Choroid plexus epithelial cell (primary cell): ENCODE results near the gene USP34.

ENCODE experiments used
- DNase-seq: peaks from one replicate; pipeline ENCODE4 v3.0.0-alpha.2; 2010; ENCODE audit warnings: low read depth
- H3K4me3 ChIP-seq: 2 replicates; pipeline ENCODE4 v1.5.1; 2011; ENCODE audit warnings: low read depth, mild to moderate bottlenecking, control low read depth, low read length, moderate library complexity
- CTCF ChIP-seq: conservative IDR thresholded peaks from 2 replicates; pipeline ENCODE4 v1.5.1; 2011; ENCODE audit warnings: low read depth, mild to moderate bottlenecking, control low read depth, inconsistent platforms, low read length, moderate library complexity

The USP34 gene

DNA sequence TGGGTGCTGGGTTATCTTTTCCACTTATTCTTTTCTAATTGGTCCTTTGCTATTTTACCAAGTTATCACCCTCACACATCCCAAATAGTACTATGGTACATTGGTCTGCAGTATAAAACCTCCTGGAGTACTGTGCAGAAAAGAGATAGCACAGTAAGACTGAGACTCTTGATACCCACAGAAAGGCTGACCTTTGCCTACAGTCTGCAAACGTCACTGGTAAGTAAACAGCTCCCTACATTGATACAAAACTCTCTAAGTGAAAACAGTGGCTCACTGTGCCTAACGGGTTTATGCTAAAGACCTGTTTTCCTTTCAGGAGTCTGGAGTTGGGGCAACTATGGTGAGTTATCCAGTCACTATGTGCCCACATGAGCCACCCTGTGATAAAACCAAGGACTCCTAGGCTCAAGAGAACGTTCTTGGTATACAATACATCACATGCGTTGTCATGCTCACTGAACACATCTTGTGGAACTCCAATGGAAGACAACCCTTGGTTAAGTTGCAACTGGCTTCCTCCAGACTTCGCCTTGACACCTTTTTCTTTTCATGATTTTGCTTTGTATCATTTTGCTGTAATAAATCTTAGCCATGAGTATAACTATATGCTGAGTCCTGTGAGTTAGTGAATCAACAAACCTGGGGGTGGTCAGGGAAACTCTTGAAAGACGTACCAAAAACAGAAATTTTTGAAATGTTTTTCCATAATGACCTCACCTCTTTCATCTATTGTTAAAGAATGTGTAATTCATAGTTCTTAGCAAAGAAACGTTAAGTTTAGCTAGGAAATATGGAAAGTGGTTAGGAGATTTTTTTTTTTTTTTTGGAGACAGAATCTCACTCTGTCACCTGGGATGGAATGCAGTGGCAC is 204.0 kb downstream of the USP34 start:
- H3K4me3 ChIP-seq: no peak overlapping the region
- no peak for TF ChIP-seq CTCF
- DNase-seq: no peak

- H3K4me3 ChIP-seq: no peak overlapping the region
- TF ChIP-seq CTCF: no peak
- no peak for DNase-seq
These were observed 207.1 kb downstream of the USP34 start for GRCh38 chr2:61263830-61264229.

- no peak overlapping the region for H3K4me3 ChIP-seq
- TF ChIP-seq CTCF: no peak
- DNase-seq: peak; percentile 49
These were observed 208.2 kb downstream of the USP34 start for GRCh38 chr2:61262699-61263098.

DNA sequence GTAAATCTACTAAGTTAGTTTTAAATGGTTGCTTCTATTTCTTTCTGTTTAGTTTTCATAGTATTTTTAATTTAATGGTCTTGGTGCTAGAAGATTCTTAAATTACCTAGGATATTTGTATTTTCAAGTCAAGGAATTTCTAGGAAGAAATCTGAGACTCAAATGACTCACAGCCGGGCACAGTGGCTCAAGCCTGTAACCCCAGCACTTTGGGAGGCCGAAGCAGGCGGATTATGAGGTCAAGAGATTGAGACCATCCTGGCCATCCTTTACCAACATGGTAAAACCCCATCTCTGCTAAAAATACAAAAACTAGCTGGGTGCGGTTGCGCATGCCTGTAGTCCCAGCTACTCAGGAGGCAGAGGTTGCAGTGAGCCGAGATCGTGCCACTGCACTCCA is 213.4 kb downstream of the USP34 start:
- H3K4me3 ChIP-seq: no peak overlapping the region
- DNase-seq: no peak
- no peak for TF ChIP-seq CTCF

- DNase-seq: peak; percentile 79
- no peak for TF ChIP-seq CTCF
- no peak overlapping the region for H3K4me3 ChIP-seq
These were observed 215.1 kb downstream of the USP34 start for GRCh38 chr2:61255580-61256437.

GRCh38 chr2:61254536-61254935 is 216.4 kb downstream of the USP34 start:
- no peak for TF ChIP-seq CTCF
- no peak for DNase-seq
- no peak overlapping the region for H3K4me3 ChIP-seq
